ENCODE measurements around the gene ATL2.

- TF ChIP-seq CTCF (IDR thresholded peaks at IDR 0.05; ENCODE audit: low read depth, low read length) (no peak), POLR2A (IDR thresholded peaks at IDR 0.05; ENCODE audit: extremely low read depth, insufficient read length) (no peak), MYC (IDR thresholded peaks at IDR 0.05; ENCODE audit: low read depth, low read length) (no peak), MAX (IDR thresholded peaks at IDR 0.05; ENCODE audit: low read depth, low read length) (no peak)
These were observed 38.0 kb upstream of the ATL2 start for GRCh38 chr2:38415023-38415422.

All from NB4 (cell line).